Mesodermal cell (in vitro differentiated cells): ENCODE data around the gene TYROBP.
"Not testable (repeated sequence)": the region's sequence is repeated elsewhere in the genome, so short reads cannot be mapped to it uniquely, and the experiment has no call there.

Experiments
- H3K27ac ChIP-seq: 2 replicates; pipeline ENCODE4 v1.7.0; 2013; ENCODE audit warnings: mild to moderate bottlenecking, low read depth, low read length, moderate library complexity; ENCODE audit not compliant: severe bottlenecking
- H3K36me3 ChIP-seq: 2 replicates; pipeline ENCODE4 v1.7.1; 2013; ENCODE audit warnings: mild to moderate bottlenecking, low read length, moderate library complexity; ENCODE audit not compliant: control insufficient read depth, insufficient read depth
- H3K4me1 ChIP-seq: one replicate; pipeline ENCODE4 v1.7.1; 2013; ENCODE audit warnings: mild to moderate bottlenecking, low read length; ENCODE audit not compliant: insufficient read depth, control insufficient read depth, poor library complexity, severe bottlenecking
- H3K4me3 ChIP-seq: 2 replicates; pipeline ENCODE4 v1.7.0; 2013; ENCODE audit warnings: low read length, control low read depth, mild to moderate bottlenecking; ENCODE audit not compliant: insufficient read depth, poor library complexity, severe bottlenecking; ENCODE audit errors: extremely low read depth
- H3K9me3 ChIP-seq: 2 replicates; pipeline ENCODE4 v1.7.1; 2013; ENCODE audit warnings: mild to moderate bottlenecking, low read length, moderate library complexity; ENCODE audit not compliant: control insufficient read depth
- WGBS, 2 experiments: methylation state at CpG; one replicate each; pipeline ENCODE4 v1.1.5; 2013; ENCODE audit warnings: missing lambda C conversion rate in 2 of 2; ENCODE audit not compliant: insufficient coverage in 2 of 2; 5-methylcytosine and 5-hydroxymethylcytosine counted together

The TYROBP gene

DNA sequence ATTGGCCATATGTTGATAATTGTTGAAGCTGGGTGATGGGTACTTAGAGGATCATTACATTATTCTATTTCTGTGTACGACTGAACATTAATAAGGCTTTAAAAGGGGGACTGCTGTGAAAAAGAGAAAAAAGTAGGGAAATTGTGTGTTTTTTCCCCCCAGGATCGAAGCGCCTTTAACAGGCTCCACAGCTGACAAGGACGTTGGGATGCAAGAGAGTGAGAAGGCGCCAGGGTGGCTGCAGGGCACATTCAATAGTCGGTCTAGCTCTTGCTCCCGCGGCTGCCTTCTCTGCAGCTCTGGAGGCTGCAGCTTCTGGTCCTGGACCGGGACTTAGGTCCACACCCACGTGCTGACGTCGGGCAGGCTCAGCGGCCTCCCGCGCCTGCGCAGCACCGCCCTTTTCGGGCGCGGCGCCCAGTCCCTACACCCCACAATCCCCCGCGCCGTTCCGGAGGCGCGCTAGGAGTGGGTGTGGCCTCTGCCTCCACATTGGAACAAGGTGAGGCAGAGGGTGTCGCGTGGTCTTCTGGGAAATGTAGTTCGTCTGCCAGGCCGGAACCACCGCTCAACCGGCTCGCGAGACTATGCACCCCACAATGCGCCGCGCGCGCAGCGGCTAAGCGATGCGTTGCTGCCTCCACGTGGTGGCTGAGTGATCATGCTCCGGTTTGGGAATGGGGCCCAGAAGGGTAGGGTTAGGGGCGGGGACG lies 23.2 kb upstream of the TYROBP start:
- Histone ChIP-seq H3K27ac (peak overlapping the region; percentile 53), H3K36me3 (no peaks in the 10 kb centered on the region), H3K9me3 (no peaks in the 10 kb centered on the region), H3K4me3 (peak overlapping the region; percentile 30), H3K4me1 (no peaks in the 10 kb centered on the region)
- WGBS, 2 experiments, result 1 to 2% methylated on average over 26 to 46 of the region's 47 CpGs

DNA sequence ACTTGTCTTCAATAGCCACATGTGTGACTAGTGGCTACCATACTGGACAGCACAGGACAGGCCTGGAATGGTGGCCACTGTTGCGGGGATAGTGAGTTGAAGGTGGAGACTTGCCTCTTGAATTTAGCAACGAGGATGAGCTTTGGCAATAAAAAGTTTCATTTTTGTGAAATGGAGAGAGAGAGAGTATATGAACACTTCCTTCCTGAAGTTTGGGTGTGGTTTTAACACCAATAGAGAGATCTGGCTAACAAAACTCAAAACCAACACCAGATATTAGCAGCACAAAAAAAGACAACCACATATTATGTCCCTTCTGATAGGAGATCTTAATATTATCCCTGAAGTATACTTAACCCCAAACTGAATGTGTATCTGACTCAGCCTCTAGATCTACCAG lies 21.8 kb upstream of the TYROBP start:
- WGBS, 2 experiments, result 89 to 100% methylated on average over 1 to 2 of the region's 2 CpGs
- H3K27ac ChIP-seq, result no peak overlapping the region

DNA sequence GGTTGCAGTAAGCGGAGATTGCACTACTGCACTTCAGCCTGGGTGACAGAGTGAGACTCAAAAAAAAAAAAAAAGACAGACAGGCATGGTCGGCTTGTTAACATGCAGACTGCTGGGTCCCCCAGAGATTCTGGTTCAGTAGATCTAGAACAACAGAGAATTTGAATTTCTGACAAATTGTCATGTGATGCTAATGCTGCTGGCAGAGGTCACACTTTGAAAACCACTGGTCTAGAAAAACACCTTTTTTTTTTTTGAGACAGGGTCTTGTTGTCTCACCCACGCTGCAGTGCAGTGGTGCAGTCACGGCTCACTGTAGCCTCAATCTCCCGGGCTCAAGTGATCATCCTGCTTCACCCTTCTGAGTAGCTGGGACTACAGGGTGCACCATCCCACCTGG lies 20.4 kb upstream of the TYROBP start:
- Histone ChIP-seq H3K4me3 (no peak overlapping the region), H3K27ac (no peak overlapping the region), H3K4me1 (no peaks in the 10 kb centered on the region), H3K36me3 (no peaks in the 10 kb centered on the region), H3K9me3 (no peaks in the 10 kb centered on the region)
- WGBS, 2 experiments, result 91 to 93% methylated on average over 4 to 5 of the region's 5 CpGs

More for the DNA sequence above, 21.8 kb upstream of the TYROBP start:
- Histone ChIP-seq H3K4me3 (no peak overlapping the region), H3K4me1 (no peaks in the 10 kb centered on the region), H3K9me3 (no peaks in the 10 kb centered on the region), H3K36me3 (no peaks in the 10 kb centered on the region)

DNA sequence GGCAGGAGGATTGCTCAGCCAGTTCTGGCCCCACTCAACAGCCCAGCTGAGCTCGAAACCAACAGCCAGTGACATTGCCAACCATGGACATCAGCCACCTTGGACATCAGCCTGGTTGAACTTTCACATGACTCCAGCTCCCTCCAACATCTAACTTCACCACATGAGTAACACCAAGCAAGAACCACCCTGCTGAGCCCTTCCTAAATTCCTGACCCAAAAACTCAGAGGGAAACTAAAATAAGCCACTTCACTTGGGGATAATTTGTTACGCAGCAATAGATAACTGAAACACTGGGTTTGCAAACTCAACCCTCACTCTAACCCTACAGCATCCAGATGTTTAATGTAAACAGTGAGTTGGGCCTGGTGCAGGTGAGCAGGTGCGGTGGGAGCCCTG lies 17.4 kb upstream of the TYROBP start:
- Histone ChIP-seq H3K27ac (no peak overlapping the region), H3K4me3 (no peak overlapping the region), H3K36me3 (no peaks in the 10 kb centered on the region), H3K4me1 (no peaks in the 10 kb centered on the region), H3K9me3 (no peaks in the 10 kb centered on the region)
- WGBS, 2 experiments, result 86 to 100% methylated on average over 2 to 3 of the region's 3 CpGs

DNA sequence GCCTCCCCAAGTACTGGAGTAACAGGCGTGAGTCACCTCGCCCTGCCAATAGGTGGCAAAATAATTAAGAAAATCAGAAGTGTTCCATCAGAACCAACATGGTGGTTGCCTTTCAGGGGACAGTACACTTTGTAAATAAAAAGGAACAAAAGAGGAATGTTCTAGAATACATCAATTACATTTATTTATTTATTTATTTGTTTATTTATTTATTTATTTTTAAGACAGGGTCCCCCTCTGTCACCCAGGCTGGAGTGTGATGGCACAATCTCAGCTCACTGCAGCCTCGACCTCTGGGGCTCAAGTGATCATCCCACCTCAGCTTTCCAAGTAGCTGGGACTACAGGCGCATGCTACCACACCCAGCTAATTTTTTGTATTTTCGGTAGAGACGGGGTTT lies 12.9 kb upstream of the TYROBP start:
- Histone ChIP-seq H3K4me3 (no peak overlapping the region), H3K36me3 (no peaks in the 10 kb centered on the region), H3K9me3 (no peaks in the 10 kb centered on the region), H3K4me1 (no peaks in the 10 kb centered on the region), H3K27ac (no peak overlapping the region)
- 81 to 92% methylated on average over 4 to 5 of the region's 6 CpGs for WGBS, 2 experiments

DNA sequence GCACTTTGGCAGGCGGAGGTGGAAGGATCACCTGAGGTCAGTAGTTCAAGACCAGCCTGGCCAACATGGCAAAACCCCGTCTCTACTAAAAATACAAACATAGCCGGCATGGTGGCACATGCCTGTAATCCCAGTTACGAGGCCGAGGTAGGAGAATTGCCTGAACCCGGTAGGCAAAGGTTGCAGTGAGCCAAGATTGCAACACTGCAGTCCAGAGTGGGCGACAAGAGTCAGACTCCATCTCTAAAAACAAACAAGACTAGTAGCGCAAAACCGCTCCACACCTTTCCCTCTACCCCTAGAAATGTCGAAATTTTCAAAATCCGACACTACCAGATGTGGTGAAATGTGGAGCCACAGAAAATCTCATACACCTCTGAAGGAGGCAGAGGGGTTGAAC lies 11.2 kb upstream of the TYROBP start:
- no peak overlapping the region for H3K27ac ChIP-seq
- no peaks in the 10 kb centered on the region for H3K36me3 ChIP-seq
- no peak overlapping the region for H3K4me3 ChIP-seq
- 89 to 94% methylated on average over 6 to 8 of the region's 11 CpGs for WGBS, 2 experiments
- no peaks in the 10 kb centered on the region for H3K4me1 ChIP-seq
- no peaks in the 10 kb centered on the region for H3K9me3 ChIP-seq

DNA sequence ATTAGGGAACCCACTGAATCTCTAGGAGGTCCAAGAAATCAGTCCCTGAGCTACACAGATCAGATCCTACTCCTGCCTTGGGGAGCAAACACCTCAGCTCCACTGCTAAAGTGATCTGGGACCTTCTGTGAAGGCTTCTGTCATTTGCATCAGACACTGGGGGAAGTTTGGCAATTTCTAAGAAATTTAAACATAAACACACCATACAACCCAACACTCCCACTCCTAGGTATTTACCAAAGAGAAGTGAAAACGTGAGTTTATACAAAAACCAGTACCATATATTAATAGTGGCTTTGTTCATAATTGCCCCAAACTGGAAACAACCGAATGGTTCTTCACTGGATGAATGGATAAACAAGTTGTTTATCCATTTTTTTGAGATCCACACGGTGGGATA lies 7.3 kb upstream of the TYROBP start:
- no CpG with 5 or more reads among the region's 3 CpGs for WGBS, 2 experiments

DNA sequence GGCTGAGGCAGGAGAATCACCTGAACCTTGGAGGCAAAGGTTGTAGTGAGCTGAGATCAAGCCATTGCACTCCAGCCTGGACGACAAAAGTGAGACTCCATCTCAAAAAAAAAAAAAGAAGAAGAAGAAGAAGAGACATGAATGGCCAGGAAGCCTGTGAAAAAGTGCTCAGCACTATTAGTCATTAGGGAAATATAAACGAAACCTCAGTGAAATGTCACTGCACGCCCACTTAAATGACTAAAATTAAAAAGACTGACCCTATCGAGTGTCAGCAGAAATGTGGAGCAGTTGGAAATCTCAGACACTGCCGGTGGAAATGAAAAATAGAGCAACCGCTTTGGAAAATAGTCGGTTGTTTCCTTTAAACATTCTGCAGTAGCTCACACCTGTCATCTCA lies 5.5 kb upstream of the TYROBP start:
- H3K36me3 ChIP-seq, result no peaks in the 10 kb centered on the region
- no peaks in the 10 kb centered on the region for H3K9me3 ChIP-seq
- WGBS, 2 experiments, result 91 to 98% methylated on average over 6 of the region's 7 CpGs
- H3K4me1 ChIP-seq, result no peaks in the 10 kb centered on the region
- no peak overlapping the region for H3K27ac ChIP-seq
- H3K4me3 ChIP-seq, result no peak overlapping the region

More for the DNA sequence above, 7.3 kb upstream of the TYROBP start:
- H3K27ac ChIP-seq, result no peak overlapping the region
- no peaks in the 10 kb centered on the region for H3K9me3 ChIP-seq
- no peak overlapping the region for H3K4me3 ChIP-seq
- H3K36me3 ChIP-seq, result no peaks in the 10 kb centered on the region
- no peaks in the 10 kb centered on the region for H3K4me1 ChIP-seq

DNA sequence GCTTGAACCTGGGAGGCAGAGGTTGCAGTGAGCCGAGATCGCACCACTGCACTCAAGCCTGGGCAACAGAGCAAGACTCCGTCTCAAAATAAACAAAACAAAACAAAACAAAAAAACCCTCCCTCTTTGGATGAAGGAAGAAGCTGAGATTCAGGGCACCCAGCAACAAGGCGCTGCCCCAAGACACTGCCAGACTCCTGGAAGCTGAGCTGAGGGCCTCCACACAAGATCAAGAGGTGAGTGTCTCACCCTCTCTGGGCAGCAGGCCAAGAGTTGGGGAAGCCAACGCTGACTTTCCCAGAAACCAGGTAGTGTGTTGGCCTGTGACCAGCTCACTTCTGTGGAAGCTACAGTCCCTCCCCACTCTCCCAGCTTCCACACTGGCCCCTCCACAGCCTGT lies 3.7 kb upstream of the TYROBP start:
- Histone ChIP-seq H3K9me3 (no peaks in the 10 kb centered on the region), H3K27ac (no peak overlapping the region), H3K36me3 (no peaks in the 10 kb centered on the region), H3K4me3 (no peak overlapping the region), H3K4me1 (peaks cover 4% of the 10 kb centered on the region)
- WGBS, 2 experiments, result 79 to 83% methylated on average over 3 to 5 of the region's 5 CpGs

DNA sequence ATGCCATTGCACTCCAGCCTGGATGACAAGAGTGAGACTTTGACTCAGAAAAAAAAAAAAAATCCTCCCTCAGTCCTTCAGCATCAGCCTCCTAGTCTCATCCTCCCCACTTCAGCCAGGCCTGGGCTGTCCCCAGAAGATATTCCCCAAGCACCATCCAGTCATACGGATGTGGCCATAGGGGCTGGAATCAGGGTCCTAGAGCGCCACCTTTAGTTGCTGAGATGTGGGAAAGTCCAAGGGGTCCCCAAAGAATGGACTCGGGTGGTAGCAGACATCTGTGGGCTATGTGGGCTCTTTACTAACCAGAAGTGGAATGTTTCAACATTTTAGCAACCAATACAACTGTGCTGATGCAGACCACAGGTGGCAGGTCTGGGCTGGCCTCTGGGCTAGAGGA lies 3.1 kb upstream of the TYROBP start:
- H3K4me3 ChIP-seq, result no peak overlapping the region
- H3K9me3 ChIP-seq, result no peaks in the 10 kb centered on the region
- no peaks in the 10 kb centered on the region for H3K36me3 ChIP-seq
- no peak overlapping the region for H3K27ac ChIP-seq
- WGBS, 2 experiments, result 48% methylated on average over 2 of the region's 3 CpGs; no CpG with 5 or more reads in 1 of the 2 experiments
- peaks cover 4% of the 10 kb centered on the region for H3K4me1 ChIP-seq

DNA sequence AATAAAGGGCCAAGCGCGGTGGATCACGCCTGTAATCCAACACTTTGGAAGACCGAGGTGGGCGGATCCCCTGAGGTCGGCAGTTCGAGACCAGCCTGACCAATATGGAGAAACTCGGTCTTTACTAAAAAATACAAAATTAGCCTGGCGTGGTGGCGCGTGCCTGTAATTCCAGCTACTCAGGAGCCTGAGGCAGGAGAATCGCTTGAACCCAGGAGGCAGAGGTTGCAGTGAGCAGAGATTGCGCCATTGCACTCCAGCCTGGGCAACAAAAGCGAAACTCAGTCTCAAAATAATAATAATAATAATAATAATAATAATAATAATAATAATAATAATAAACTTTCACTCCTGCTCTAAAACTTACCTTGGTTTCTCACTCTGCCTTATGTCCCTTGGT lies 2.3 kb upstream of the TYROBP start:
- H3K9me3 ChIP-seq, H3K36me3 ChIP-seq, H3K4me1 ChIP-seq, H3K27ac ChIP-seq, H3K4me3 ChIP-seq: not testable (repeated sequence)
- WGBS, 2 experiments, result 93 to 96% methylated on average over 11 to 12 of the region's 14 CpGs
